Measurements from ENCODE around the gene SNX15.
A peak's percentile ranks its signal among the peaks of the same experiment; 100 is the strongest.

SNX15 gene

GRCh38 chr11:64998690-64999431, 28.4 kb upstream of the SNX15 start:
- no peaks in the 10 kb centered on the region for H3K36me3 ChIP-seq (ENCODE audit: insufficient read depth, low read length)
- no peaks in the 10 kb centered on the region for H4K20me1 ChIP-seq (ENCODE audit: insufficient read depth, low read length, poor library complexity, severe bottlenecking)
- no peaks in the 10 kb centered on the region for H3F3A ChIP-seq (ENCODE audit: low read depth)
- H3K9me2 ChIP-seq (replicated peaks; ENCODE audit: low read depth, low read length), result no peaks in the 10 kb centered on the region
- H2AFZ ChIP-seq (ENCODE audit: low read length), result peak overlapping the region; percentile 60; the same call in 1 of the 2 replicates
- H3K4me1 ChIP-seq (ENCODE audit: insufficient read depth, low read length, poor library complexity, severe bottlenecking), result peaks cover 3% of the 10 kb centered on the region
- TF ChIP-seq EZH2phosphoT487 (IDR thresholded peaks at IDR 0.05; ENCODE audit: borderline replicate concordance), result no peak
- TF ChIP-seq CTCF (conservative IDR thresholded peaks at IDR 0.05; ENCODE audit: low read length), result no peak
- H3K9ac ChIP-seq (ENCODE audit: low read depth, low read length, poor library complexity, severe bottlenecking), result no peak overlapping the region
- no peaks in the 10 kb centered on the region for H3K9me3 ChIP-seq (ENCODE audit: insufficient read depth, low read depth, low read length)
- no peak overlapping the region for H3K4me3 ChIP-seq (ENCODE audit: low read length, poor library complexity, severe bottlenecking)
- no peaks in the 10 kb centered on the region for H3K27me3 ChIP-seq (ENCODE audit: insufficient read depth, low read length, poor library complexity, severe bottlenecking)
- no peak overlapping the region for H3K4me2 ChIP-seq (ENCODE audit: low read depth, low read length, poor library complexity, severe bottlenecking)
- H3K79me2 ChIP-seq (ENCODE audit: insufficient read depth, low read length), result no peaks in the 10 kb centered on the region

GRCh38 chr11:64999478-64999877, 27.8 kb upstream of the SNX15 start:
- H2AFZ ChIP-seq (ENCODE audit: low read length), result no peak overlapping the region

GRCh38 chr11:65002706-65003105, 24.5 kb upstream of the SNX15 start:
- no peak overlapping the region for H3K4me2 ChIP-seq (ENCODE audit: low read depth, low read length, poor library complexity, severe bottlenecking)
- no peak overlapping the region for H3K4me3 ChIP-seq (ENCODE audit: low read length, poor library complexity, severe bottlenecking)
- no peak overlapping the region for H3K9ac ChIP-seq (ENCODE audit: low read depth, low read length, poor library complexity, severe bottlenecking)
- TF ChIP-seq EZH2phosphoT487 (IDR thresholded peaks at IDR 0.05; ENCODE audit: borderline replicate concordance), result no peak
- TF ChIP-seq CTCF (conservative IDR thresholded peaks at IDR 0.05; ENCODE audit: low read length), result no peak
- no peaks in the 10 kb centered on the region for H3K79me2 ChIP-seq (ENCODE audit: insufficient read depth, low read length)
- H4K20me1 ChIP-seq (ENCODE audit: insufficient read depth, low read length, poor library complexity, severe bottlenecking), result no peaks in the 10 kb centered on the region
- no peaks in the 10 kb centered on the region for H3K9me3 ChIP-seq (ENCODE audit: insufficient read depth, low read depth, low read length)
- no peaks in the 10 kb centered on the region for H3K9me2 ChIP-seq (replicated peaks; ENCODE audit: low read depth, low read length)
- H3K4me1 ChIP-seq (ENCODE audit: insufficient read depth, low read length, poor library complexity, severe bottlenecking), result no peaks in the 10 kb centered on the region
- H3K36me3 ChIP-seq (ENCODE audit: insufficient read depth, low read length), result no peaks in the 10 kb centered on the region
- no peak overlapping the region for H2AFZ ChIP-seq (ENCODE audit: low read length)
- no peaks in the 10 kb centered on the region for H3F3A ChIP-seq (ENCODE audit: low read depth)
- H3K27me3 ChIP-seq (ENCODE audit: insufficient read depth, low read length, poor library complexity, severe bottlenecking), result no peaks in the 10 kb centered on the region

More at GRCh38 chr11:64999478-64999877, 27.8 kb upstream of the SNX15 start:
- H3F3A ChIP-seq (ENCODE audit: low read depth), result no peaks in the 10 kb centered on the region
- H3K9ac ChIP-seq (ENCODE audit: low read depth, low read length, poor library complexity, severe bottlenecking), result no peak overlapping the region
- H3K79me2 ChIP-seq (ENCODE audit: insufficient read depth, low read length), result no peaks in the 10 kb centered on the region
- H3K36me3 ChIP-seq (ENCODE audit: insufficient read depth, low read length), result no peaks in the 10 kb centered on the region
- peaks cover 3% of the 10 kb centered on the region for H3K4me1 ChIP-seq (ENCODE audit: insufficient read depth, low read length, poor library complexity, severe bottlenecking)
- H3K27me3 ChIP-seq (ENCODE audit: insufficient read depth, low read length, poor library complexity, severe bottlenecking), result no peaks in the 10 kb centered on the region
- TF ChIP-seq CTCF (conservative IDR thresholded peaks at IDR 0.05; ENCODE audit: low read length) (no peak), EZH2phosphoT487 (IDR thresholded peaks at IDR 0.05; ENCODE audit: borderline replicate concordance) (no peak)
- no peaks in the 10 kb centered on the region for H3K9me2 ChIP-seq (replicated peaks; ENCODE audit: low read depth, low read length)
- no peak overlapping the region for H3K4me3 ChIP-seq (ENCODE audit: low read length, poor library complexity, severe bottlenecking)
- H3K9me3 ChIP-seq (ENCODE audit: insufficient read depth, low read depth, low read length), result no peaks in the 10 kb centered on the region
- no peaks in the 10 kb centered on the region for H4K20me1 ChIP-seq (ENCODE audit: insufficient read depth, low read length, poor library complexity, severe bottlenecking)
- no peak overlapping the region for H3K4me2 ChIP-seq (ENCODE audit: low read depth, low read length, poor library complexity, severe bottlenecking)

Measured in Loucy (cell line).